HL-60 (cell line): ENCODE results near the gene XIRP2.

Experiments used
- CTCF ChIP-seq: IDR thresholded peaks from one replicate; pipeline ENCODE4 v1.5.1; 2011; ENCODE audit warnings: low read length, control low read depth, inconsistent platforms; ENCODE audit not compliant: insufficient read depth
- GABPA ChIP-seq: IDR thresholded peaks from 2 replicates; pipeline ENCODE4 v1.6.1; 2012; ENCODE audit warnings: low read depth
- POLR2AphosphoS5 ChIP-seq: IDR thresholded peaks from 2 replicates; pipeline ENCODE4 v1.6.1; 2012; ENCODE audit warnings: low read depth
- TF ChIP-seq, protein P1 (sequence below): IDR thresholded peaks from 2 replicates; pipeline ENCODE4 v1.6.1; 2012; ENCODE audit warnings: low read depth; ENCODE audit not compliant: insufficient replicate concordance

- TF ChIP-seq CTCF (no peak), POLR2AphosphoS5 (no peak), GABPA (no peak)
- TF ChIP-seq, protein P1, sequence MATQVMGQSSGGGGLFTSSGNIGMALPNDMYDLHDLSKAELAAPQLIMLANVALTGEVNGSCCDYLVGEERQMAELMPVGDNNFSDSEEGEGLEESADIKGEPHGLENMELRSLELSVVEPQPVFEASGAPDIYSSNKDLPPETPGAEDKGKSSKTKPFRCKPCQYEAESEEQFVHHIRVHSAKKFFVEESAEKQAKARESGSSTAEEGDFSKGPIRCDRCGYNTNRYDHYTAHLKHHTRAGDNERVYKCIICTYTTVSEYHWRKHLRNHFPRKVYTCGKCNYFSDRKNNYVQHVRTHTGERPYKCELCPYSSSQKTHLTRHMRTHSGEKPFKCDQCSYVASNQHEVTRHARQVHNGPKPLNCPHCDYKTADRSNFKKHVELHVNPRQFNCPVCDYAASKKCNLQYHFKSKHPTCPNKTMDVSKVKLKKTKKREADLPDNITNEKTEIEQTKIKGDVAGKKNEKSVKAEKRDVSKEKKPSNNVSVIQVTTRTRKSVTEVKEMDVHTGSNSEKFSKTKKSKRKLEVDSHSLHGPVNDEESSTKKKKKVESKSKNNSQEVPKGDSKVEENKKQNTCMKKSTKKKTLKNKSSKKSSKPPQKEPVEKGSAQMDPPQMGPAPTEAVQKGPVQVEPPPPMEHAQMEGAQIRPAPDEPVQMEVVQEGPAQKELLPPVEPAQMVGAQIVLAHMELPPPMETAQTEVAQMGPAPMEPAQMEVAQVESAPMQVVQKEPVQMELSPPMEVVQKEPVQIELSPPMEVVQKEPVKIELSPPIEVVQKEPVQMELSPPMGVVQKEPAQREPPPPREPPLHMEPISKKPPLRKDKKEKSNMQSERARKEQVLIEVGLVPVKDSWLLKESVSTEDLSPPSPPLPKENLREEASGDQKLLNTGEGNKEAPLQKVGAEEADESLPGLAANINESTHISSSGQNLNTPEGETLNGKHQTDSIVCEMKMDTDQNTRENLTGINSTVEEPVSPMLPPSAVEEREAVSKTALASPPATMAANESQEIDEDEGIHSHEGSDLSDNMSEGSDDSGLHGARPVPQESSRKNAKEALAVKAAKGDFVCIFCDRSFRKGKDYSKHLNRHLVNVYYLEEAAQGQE, result no peak
Measured at GRCh38 chr2:167209784-167210183, 321.5 kb downstream of the XIRP2 start.
